ENCODE data around the gene AGPAT3.
"Not testable (repeated sequence)": the region's sequence is repeated elsewhere in the genome, so short reads cannot be mapped to it uniquely, and the experiment has no call there.

AGPAT3 gene

DNA sequence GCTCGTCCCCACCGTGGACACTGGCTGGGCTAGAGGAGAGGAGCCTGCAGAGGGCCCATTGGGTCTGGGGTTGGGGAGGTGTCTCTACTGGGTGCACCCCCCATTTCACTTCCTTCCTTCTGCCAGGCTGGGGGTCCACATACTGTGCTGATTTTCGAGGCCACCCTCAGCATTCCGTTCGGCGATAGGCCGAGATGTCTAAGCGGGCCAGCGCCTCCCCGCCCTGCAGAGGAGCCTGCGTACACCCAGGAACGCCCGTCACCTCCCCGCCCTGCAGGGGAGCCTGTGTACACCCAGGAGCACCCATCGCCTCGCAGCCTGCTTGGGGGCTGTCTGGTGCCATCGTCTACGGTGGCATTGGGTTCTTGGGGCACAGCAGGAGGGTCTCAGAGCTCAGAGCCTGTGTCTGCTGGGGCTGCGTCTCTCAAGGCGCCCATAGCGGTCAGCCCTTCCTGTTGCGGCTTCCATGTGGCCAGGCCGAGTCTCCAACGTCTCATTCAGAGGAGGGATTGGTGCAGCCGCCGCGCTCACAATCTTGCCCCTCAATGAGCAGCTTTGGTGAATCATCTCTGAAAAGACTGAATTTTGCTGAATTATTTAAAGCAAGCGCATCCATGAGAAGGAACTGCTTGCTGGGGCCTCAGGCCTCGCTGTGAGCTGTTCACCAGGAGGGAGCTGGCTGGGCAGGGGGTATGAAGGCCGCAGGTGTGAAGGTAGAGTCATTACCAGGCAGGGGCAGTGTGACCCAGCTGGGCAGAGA is 30.7 kb upstream of the AGPAT3 start:
- DNase-seq (ENCODE audit: low read depth), result no peak

DNA sequence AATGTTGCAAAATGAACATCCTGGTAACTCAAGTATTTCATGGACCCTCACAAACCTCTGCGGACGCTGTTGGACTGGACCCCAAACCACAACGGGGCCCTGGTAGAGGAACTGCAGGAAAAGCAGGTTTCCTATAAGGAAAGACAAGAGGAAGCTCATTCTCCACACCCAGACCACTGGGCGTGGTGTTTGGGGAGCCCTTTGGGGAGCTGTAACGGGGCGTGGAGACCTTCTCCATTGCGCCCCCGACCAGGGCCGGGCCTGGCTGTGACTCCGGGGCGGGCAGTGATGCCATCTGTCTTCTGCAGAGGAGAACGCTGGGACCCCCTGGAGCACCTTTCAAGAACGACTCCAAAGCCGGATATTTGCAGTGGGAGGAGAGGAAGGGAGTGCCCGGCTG is 30.0 kb upstream of the AGPAT3 start:
- DNase-seq (ENCODE audit: low read depth), result no peak

DNA sequence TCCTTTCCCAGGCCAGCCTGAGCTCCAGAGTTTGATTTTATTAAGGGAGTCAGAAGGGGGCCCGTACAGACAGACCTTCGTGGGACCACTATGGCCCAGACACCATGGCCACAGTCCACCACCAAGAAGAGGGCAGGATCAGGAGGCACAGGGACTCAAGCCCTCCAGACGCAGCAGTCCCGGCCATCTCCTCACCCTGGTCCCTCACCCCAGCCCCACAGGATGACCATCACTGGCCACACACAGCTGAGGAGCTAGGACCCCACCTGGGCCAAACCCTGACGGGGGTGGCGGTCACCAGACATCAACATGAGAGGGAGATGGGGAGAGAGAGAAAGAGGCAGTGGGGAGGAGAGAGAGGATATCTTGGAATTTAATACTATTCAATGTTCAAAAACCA is 29.2 kb upstream of the AGPAT3 start:
- no peak for DNase-seq (ENCODE audit: low read depth)

DNA sequence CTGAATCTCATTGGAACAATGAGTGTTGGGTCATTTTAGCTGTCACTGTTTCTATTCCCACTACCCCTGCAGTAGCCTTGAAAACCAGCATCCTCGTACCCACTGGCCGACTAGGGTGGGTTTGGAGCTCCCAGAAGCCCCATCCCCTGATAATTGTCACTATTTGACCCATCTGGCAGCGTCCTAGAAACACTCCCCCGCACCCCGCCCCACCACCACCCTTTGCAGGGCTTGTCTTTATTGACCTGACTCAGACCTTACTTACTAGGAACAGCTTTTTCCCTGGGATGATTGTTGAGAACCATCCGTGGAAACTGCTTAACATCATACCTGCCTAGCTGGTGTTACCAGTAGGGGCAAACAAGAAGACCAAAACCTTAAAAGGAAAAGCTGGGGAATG is 28.4 kb upstream of the AGPAT3 start:
- DNase-seq (ENCODE audit: low read depth), result no peak

DNA sequence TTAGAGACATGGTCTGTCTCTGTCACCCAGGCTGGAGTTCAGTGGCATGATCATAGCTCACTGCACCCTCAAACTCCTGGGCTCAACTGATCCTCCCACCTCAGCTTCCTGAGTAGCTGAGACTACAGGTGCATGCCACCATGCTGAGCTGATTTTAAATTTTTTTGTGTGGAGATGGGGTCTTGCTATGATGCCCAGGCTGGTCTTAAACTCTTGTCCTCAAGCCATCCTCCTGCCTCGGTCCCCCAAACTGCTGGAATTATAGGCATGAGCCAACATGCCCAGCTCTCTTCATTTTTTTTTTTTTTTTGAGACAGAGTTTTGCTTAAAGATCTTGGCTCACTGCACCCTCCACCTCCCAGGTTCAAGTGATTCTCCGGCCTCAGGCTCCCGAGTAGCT is 24.8 kb upstream of the AGPAT3 start:
- no peak for DNase-seq (ENCODE audit: low read depth)

DNA sequence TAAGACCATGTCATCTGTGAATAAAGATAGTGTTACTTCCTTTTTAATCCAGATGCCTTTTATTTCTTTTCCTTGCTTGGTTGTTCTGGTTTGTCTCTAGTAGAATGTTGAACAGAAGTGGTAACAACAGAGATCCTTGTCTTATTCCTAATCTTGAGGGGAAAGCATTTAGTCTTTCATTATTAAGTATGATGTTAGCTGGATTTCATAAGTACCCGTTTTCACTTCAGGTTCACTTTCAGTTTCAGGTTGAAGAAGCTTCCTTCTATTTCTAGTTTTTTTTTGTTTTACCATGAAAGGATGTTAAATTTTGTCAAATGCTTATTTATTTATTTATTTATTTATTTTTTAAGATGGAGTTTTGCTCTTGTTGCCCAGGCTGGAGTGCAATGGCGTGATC is 22.3 kb upstream of the AGPAT3 start:
- DNase-seq (ENCODE audit: low read depth), result no peak

DNA sequence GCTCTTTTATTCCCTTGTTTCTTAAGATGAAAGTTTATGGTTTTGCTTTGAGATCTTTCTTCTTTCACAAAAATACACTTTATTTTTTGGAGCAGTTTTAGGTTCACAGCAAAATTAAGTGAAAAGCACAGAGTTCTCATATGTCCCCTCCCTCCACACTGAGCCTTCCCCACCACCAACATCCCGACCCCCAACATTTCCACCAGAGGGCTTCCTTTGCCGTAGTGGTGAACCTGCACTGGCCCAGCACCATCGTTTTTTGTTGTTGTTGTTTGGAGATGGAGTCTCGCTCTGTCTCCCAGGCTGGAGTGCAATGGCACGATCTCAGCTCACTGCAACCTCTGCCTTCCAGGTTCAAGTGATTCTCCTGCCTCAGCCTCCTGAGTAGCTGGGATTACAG is 20.1 kb upstream of the AGPAT3 start:
- DNase-seq (ENCODE audit: low read depth), result not testable (repeated sequence)

DNA sequence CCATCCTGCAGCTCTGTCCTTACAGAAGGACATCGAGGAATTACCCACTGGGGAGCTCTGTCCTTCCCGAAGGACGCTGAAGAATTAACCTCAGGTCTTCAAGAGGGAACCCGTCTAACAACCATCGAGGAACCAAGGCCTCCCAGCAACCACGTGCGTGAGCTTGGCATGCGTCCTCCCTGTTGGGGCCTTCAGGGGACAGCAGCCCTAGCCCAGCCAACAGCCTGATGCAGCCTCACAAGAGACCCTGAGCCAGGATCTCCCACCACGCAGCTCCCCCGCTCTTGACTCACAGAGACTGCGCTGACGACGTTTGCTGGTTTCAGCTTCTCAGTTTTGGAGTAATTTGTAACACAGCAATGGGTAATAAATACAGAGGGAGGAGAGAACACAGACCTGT is 19.6 kb upstream of the AGPAT3 start:
- DNase-seq (ENCODE audit: low read depth), result no peak

DNA sequence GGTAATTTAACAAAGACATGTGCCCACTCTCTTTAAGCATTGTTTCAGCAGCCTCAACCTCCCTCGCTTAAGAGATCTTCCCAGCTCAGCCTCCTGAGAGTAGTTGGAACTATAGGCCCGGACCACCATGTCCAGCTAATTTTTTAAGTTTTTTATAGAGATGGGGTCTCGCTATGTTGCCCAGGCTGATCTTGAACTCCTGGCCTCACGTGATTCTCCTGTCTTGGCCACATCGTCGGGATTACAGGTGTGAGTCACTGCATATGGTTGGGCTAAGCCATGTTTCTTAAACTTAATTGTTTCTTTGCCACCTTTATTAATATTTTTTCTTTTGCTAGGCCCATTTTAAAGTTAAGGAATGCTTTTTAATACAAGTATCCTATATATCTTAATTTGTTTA is 18.6 kb upstream of the AGPAT3 start:
- DNase-seq (ENCODE audit: low read depth), result no peak

DNA sequence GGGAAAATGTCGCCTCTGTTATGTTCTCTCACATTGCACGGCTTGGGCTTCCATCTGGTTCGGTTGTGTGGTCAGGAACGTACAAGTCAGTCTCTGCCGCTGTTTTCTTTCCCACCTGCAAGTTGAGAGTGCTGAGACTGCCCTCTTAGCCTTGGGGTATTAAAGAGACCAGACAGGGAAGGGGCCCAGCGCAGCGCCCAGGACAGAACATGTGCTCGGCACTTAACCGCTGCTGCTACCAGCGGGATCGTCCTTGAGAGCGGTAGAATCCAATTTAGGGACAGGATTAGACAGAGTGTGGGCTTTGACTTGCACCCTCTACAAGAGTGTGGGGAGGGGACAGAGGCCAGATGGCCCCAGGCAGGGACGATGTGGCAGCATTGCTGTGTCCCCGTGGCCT is 17.7 kb upstream of the AGPAT3 start:
- DNase-seq (ENCODE audit: low read depth), result no peak

DNA sequence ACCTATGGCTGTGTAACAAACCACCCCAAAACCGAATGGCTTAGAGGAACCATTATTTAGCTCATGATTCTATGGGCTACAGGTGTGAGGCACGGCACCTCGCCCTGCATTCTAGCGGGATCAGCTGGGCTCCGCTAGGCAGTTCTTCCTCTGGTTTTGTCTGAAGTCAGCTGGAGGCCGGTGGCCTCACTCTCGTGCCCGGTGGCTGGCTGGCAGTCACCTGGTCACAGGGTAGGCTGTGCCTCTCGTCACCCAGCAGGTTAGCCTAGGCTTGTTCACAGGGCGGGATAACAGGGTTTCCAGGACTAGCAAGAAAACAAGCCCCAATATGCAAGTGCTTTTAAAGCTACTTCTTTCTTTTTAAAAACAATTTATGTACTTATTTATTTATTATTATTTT is 16.3 kb upstream of the AGPAT3 start:
- DNase-seq (ENCODE audit: low read depth), result no peak

DNA sequence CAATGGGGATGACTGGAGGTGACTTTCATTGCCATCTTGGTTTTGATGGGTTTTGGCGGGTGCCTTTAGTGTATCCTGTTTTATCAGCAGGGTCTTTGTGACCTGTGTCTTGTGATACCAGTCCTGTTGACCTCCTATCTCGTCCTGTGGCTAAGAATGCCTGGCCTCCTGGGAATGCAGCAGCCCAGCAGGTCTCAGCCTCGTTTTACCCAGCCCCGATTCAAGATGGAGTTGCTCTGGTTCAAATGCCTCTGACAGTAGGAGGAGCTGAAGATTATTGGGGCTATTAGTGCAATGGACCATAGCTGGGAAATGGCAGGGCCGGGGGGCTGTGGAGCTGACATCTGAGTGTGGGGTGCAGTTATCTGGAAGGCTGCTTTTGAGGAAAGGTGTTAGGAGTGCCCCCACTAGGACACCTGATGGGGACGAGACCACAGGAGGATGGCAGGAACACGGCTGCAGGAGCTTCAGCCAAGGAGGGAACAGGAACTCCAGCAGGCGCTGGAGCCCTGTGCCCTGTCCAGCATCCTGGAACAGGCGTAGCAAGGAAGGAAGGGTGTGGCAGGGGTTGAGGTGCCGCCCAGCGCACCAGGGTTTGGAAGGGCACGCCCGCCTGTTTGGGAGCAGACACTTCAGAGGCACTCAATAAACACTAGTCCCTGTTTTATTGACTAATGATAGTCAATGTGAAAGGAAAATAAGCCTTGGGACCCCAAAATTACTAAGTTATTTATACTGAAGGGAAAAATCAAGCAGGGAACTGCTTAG is 15.3 kb upstream of the AGPAT3 start:
- no peak for DNase-seq (ENCODE audit: low read depth)

DNA sequence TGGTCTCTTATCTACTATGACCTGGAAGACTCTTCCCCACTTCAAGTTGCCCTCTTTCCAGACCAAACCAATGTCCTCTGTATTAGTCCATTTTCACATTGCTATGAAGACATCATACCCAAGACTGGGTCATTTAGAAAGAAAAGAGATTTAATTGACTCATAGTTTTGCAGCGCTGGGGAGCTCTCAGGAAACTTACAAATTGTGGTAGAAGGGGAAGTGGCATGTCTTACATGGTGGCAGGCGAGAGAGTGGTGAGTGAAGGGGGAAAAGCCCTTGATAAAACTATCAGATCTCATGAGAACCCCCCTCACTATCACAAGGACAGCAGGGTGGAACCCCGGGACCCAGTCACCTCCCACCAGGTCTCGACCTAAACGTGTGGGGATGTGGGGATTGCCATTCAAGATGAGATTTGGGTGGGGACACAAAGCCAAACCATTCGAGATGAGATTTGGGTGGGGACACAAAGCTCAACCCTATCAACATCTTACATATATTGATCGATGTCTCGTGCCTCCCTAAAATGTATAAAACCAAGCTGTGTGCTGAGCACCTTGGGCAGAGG is 14.2 kb upstream of the AGPAT3 start:
- DNase-seq (ENCODE audit: low read depth), result no peak

DNA sequence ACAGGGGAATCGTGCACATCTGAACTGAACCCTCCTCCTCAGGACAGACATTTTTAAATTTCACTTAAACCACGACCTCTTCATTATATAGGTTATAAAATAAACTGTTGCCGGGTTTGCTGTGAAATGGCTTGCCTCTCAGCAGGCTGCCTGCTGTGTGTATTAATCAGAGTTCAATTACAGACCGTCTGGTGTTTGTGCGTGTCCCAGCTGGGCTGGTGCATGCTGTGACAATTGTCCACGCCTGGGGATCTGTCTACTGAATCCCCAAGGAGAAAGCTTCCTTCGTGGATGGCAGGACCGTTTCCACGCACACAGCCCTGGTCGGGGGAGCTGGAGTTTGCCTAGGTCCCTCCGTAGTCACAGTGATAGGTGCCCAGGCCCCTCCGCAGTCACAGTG is 13.4 kb upstream of the AGPAT3 start:
- no peak for DNase-seq (ENCODE audit: low read depth)

DNA sequence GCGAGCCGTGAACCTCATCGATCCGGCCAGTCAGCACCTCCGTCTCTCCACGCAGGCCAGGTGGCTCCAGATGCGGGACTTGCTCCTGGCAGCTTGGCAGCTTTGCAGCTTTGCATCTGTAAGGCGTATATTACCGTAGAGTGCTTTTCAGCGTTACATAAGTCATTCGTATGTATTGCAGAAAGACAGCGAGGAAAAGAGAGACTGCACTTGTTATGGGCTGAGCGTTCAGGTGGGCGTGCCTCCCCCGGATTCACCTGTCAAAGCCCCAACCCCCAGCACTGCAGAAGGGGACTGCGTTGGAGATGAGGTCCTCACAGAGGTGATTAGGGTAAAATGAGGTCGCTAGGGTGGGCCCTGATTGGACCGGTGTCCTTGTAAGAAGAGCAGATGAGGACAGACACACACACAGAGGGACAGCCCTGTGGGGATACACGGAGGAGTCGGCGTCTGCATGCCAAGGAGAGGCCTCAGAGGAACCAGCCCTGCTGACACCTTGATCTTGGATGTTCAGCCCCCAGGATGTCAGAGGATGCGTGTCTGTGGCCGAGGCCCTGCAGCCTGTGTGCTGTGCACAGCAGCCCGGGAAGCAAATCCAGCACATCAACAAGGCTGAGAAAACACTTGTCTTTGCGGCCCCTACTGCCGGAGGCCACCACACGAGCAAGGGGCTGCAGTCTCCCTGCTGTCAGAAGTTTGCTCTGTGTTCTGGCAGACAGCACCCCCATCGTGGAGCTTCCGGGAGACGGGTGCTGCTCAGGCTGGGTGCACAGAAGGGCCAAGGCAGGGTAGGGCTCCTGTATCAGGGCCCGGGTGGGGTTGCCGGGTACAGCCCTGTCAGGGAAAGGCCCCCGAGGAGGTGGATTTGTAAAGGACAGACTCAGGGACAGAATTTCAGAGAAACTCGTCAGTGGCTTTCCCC is 10.9 kb upstream of the AGPAT3 start:
- DNase-seq (ENCODE audit: low read depth), result no peak

DNA sequence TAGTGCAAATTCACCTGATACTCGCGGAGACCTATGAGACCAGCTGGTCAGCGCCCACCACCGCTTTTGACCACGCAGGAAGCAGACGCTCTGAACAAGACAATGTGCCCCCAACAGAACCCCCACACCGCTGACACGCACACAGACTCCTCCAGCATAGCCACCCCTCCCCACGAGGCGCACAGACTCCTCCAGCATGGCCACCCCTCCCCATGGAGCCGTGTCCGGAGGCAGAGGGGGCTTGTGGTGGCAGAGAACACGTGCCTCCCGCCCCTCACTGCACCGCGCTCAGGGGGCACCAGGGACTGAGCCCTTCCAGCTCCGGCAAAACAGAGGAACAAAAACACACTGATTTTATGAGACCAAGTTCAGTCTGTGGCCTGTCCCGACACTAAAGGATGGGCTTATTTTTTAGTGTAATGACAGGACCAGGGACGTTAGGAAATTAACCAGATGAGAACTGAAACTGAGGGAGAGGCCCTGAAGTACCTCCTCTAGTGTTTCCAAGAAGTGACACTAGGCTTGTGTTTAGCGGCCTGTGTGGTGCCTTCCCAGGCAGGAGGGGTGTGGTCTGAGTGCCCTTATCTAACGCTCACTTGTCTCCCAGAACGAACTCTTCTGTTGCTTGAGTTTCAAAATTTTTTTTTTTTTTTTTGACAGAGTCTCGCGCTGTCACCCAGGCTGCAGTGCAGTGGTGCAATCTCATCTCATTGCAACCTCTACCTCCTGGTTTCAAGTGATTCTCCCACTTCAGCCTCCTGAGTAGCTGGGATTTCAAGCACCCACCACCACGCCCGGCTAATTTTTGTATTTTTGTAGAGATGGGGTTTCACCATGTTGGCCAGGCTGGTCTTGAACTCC is 10.0 kb upstream of the AGPAT3 start:
- no peak for DNase-seq (ENCODE audit: low read depth)

DNA sequence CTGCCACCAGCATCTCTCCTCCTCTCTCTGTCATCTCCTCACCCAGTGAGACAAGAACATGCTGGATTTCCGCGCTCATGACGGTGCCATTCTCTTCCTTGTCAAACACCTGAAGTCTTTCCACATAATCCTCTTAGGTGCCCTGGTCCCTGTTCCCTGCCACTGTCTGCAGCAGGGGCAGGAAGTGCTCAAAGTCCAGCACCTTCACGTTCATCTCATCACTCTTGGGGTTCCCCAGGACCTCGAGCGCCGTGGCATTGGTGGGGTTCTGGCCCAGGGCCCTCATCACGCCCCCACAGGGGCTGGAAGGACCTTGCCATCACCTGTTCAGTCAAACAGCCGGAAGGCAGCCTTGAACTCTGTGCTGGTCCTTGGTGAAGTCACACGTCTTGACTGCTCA is 9.1 kb upstream of the AGPAT3 start:
- DNase-seq (ENCODE audit: low read depth), result no peak

DNA sequence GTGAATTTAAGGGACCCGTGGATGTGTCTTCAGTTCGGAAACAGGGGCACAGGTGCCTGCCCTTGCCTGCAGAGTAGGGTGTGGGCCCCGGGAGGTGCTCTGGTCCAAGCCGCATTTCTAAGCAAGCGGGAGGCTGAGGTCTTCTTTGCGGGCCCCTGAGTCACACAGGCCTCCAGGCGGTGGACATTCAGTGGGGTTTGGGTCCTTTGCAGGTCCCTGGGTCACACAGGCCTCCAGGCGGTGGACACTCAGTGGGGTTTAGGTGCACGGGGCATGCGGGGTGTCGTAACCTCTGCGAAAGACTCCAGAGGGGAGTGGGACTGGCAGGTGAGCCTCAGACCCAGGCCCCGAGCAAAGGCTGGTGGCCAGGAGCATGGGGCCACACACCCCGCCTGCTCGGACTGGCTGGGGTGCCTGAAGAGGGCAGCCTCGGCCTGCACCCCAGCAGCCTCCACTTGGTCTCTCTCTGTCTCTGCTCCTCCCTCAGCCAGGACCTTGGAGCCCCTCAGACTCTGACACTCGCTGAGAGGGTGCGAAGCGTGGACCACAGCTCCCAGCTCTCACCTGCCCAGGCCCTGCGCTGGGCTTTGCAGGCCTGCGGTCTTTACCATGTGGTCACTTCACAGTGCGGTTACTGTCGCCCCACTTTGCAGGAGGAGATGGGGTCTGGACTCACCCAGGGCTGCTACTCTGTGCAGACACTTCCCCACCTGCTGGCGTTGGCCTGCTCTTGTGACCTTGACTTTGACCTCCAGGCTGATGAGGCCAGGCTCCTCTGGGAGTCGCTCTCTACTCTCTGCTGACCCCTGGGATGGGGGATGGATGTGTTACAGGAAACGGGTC is 6.0 kb upstream of the AGPAT3 start:
- DNase-seq (ENCODE audit: low read depth), result no peak

DNA sequence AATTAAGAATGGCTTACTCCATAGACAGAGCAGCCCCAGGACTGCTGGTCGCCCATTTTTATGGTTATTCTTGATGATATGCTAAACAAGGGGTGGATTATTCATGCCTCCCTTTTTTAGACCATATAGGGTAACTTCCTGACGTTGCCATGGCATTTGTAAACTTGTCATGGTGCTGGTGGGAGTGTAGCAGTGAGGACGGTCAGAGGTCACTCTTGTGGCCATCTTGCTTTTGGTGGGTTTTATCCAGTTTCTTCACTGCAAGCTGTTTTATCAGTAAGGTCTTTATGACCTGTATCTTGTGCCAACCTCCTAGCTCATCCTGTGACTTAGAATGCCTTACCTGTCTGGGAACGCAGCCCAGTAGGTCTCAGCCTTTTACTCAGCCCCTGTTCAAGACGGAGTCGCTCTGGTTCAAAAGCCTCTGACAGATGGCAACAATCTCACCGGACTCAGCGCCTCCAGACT is 5.2 kb upstream of the AGPAT3 start:
- DNase-seq (ENCODE audit: low read depth), result no peak

DNA sequence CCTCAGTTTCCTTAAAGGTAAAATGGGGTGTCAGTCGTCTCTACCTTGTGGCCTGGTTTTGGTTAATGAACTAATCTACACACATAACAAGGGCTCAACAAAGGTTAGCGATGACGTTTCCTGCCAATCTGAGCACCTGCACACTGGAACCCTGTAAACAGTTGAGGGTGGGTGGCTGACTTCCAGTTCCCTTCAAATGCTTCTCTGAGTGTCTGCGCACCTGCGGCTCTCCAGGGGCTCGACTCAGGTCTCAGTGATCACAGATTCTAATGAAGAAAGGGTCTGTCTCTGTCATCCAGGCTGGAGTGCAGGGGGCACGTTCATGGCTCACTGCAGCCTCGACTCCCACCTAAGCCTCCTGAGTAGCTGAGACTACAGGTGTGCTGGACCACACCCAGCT is 3.3 kb upstream of the AGPAT3 start:
- DNase-seq (ENCODE audit: low read depth), result no peak

Measured in activated T-cell treated with anti-CD3 and anti-CD28 coated beads for 24 hours (primary cell).